Forelimb muscle (tissue), 1 donor: Measurements from ENCODE around the gene DDX54. TPM values are rescaled to one million over a fixed set of nuclear protein-coding genes. Genes with fewer than 3 reads are reported as not detected.
A peak's percentile ranks its signal among the peaks of the same experiment; 100 is the strongest.

ENCODE experiments used
- DNase-seq: peaks from one replicate; pipeline ENCODE4 v3.0.0-alpha.2; 2013; ENCODE audit warnings: low read depth
- polyA plus RNA-seq: library from polyadenylated mRNA; unstranded; fragments of 120-200 nt; gene quantifications from one replicate; pipeline ENCODE4 v1.2.1, GENCODE V29; 2013; ENCODE audit not compliant: insufficient read length

Gene DDX54
- polyA plus RNA-seq, 1 donor: 64.8 TPM

GRCh38 chr12:113189361-113189760 lies 4.1 kb upstream of the DDX54 start:
- DNase-seq: no peak

- no peak for DNase-seq
These were observed 1.5 kb upstream of the DDX54 start for GRCh38 chr12:113186666-113187325.

- no peak for DNase-seq
These were observed 721 bp upstream of the DDX54 start for GRCh38 chr12:113186033-113186365.

GRCh38 chr12:113184900-113185179 lies 438 bp downstream of the DDX54 start:
- DNase-seq: peak; percentile 80

GRCh38 chr12:113184098-113184899 lies 979 bp downstream of the DDX54 start:
- no peak for DNase-seq

- no peak for DNase-seq
These were observed 2.2 kb downstream of the DDX54 start for GRCh38 chr12:113183030-113183589.

GRCh38 chr12:113181975-113182374 lies 3.3 kb downstream of the DDX54 start:
- no peak for DNase-seq

- no peak for DNase-seq
These were observed 4.9 kb downstream of the DDX54 start for GRCh38 chr12:113180333-113180732.

GRCh38 chr12:113179023-113179422 lies 6.3 kb downstream of the DDX54 start:
- no peak for DNase-seq

- DNase-seq: no peak
These were observed 10.6 kb downstream of the DDX54 start for GRCh38 chr12:113174461-113175384.

- DNase-seq: no peak
These were observed 12.1 kb downstream of the DDX54 start for GRCh38 chr12:113173081-113173698.

- DNase-seq: no peak
These were observed 13.1 kb downstream of the DDX54 start for GRCh38 chr12:113172185-113172584.

GRCh38 chr12:113171543-113171942 lies 13.7 kb downstream of the DDX54 start:
- DNase-seq: no peak

GRCh38 chr12:113170926-113171325 lies 14.4 kb downstream of the DDX54 start:
- DNase-seq: no peak

- DNase-seq: no peak
These were observed 14.8 kb downstream of the DDX54 start for GRCh38 chr12:113170457-113170856.

- no peak for DNase-seq
These were observed 15.6 kb downstream of the DDX54 start for GRCh38 chr12:113169697-113170096.

- DNase-seq: no peak
These were observed 17.4 kb downstream of the DDX54 start for GRCh38 chr12:113167868-113168267.

GRCh38 chr12:113165521-113166450 lies 19.5 kb downstream of the DDX54 start:
- DNase-seq: no peak

GRCh38 chr12:113164014-113164413 lies 21.3 kb downstream of the DDX54 start:
- DNase-seq: no peak

GRCh38 chr12:113163030-113163360 lies 22.3 kb downstream of the DDX54 start:
- DNase-seq: no peak
